GM13976 (cell line): ENCODE results near the gene ZBP1.

ENCODE experiments used
- DNase-seq: peaks from one replicate; pipeline ENCODE4 v3.0.0; 2012; ENCODE audit warnings: low spot score
- in situ Hi-C: fragments of 300-500 bp; cut with MboI; formaldehyde crosslinking; loops from one replicate; pipeline ENCODE4 v1.12.0; 2022; ENCODE audit warnings: low sequenced_read_pairs, mixed read lengths, inconsistent platforms; ENCODE audit not compliant: unreplicated experiment
- TF ChIP-seq, protein P1 (sequence below): IDR thresholded peaks from 2 replicates; pipeline ENCODE4 v1.5.1; 2012; ENCODE audit warnings: borderline replicate concordance, mild to moderate bottlenecking; ENCODE audit not compliant: insufficient read depth; ENCODE audit errors: extremely low read depth, missing control alignments, control extremely low read depth

ZBP1 gene

DNA sequence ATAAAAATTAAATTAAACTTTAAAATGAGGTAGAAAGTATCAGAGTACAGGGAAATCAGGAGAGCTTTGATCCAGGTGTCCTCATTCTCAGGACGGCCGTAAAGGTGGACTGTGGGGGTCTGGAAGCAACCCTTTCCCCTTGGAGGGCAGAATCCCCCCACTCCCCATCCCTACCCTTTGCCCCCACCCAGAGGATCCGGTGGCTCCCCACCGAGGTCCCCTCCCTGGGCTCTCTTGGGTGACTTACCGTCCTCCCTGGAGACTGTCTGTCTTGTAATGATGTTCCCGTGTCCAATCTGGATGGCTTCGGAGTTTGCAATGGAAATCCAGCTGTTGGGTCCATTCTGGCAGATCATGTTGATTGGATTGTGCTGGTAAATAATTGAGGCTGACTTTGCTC lies 7.3 kb downstream of the ZBP1 start:
- DNase-seq, result no peak
- in situ Hi-C loops, result loop anchor here (25.0 kb wide), 1 partner anchor 574 kb away; no protein-coding TSS in a partner anchor
- TF ChIP-seq, protein P1, sequence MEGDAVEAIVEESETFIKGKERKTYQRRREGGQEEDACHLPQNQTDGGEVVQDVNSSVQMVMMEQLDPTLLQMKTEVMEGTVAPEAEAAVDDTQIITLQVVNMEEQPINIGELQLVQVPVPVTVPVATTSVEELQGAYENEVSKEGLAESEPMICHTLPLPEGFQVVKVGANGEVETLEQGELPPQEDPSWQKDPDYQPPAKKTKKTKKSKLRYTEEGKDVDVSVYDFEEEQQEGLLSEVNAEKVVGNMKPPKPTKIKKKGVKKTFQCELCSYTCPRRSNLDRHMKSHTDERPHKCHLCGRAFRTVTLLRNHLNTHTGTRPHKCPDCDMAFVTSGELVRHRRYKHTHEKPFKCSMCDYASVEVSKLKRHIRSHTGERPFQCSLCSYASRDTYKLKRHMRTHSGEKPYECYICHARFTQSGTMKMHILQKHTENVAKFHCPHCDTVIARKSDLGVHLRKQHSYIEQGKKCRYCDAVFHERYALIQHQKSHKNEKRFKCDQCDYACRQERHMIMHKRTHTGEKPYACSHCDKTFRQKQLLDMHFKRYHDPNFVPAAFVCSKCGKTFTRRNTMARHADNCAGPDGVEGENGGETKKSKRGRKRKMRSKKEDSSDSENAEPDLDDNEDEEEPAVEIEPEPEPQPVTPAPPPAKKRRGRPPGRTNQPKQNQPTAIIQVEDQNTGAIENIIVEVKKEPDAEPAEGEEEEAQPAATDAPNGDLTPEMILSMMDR, result no peak

- no peak for DNase-seq
- in situ Hi-C loops, result loop anchor here (25.0 kb wide), 1 partner anchor 575 kb away; no protein-coding TSS in a partner anchor
- TF ChIP-seq, protein P1, result no peak
Observed at GRCh38 chr20:57612436-57612835, 7.8 kb downstream of the ZBP1 start.

DNA sequence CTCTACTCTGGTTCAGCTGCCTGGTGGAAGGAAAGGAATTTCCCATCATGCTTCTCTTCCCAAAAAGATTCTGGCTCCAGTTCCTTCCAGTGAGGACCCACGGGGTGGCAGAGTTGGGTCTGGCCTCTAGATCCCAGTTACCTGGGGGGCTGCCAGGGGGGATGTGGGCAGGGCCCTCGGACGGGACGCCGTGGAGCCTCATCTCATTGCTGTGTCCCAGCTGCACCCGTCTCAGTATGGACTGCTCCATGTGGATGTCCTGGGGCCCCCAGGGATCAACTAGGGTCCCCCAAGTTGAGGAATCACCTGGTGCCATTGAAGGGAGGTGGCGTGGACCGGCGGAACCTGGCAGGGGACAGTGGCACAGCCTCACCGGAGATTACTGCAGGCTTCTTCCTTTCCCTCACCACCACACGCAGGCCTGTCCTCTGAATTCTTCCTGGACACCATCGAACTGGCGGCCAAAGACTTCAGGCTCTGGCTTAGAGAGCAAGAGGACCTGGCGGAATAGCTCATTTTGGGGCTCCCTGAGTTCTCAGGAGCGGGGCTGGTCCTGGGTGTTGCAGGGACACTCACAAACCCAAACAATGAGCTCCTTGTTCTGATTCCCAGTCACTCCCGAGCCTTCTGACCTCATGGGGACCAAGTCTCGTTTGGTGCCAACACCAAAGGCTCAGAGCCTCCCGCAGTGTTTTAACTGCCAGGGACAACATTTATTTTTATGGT lies 8.5 kb downstream of the ZBP1 start:
- no peak for DNase-seq
- TF ChIP-seq, protein P1, result no peak
- in situ Hi-C loops, result loop anchor here (25.0 kb wide), 1 partner anchor 576 kb away; no protein-coding TSS in a partner anchor

GRCh38 chr20:57610261-57610952 lies 9.8 kb downstream of the ZBP1 start:
- TF ChIP-seq, protein P1, result no peak
- in situ Hi-C loops, result loop anchor here (25.0 kb wide), 1 partner anchor 577 kb away; no protein-coding TSS in a partner anchor
- no peak for DNase-seq

- TF ChIP-seq, protein P1, result no peak
- DNase-seq, result no peak
- in situ Hi-C loops, result loop anchor here (25.0 kb wide), 1 partner anchor 577 kb away; no protein-coding TSS in a partner anchor
Observed at GRCh38 chr20:57609842-57610167, 10.4 kb downstream of the ZBP1 start.

- in situ Hi-C loops, result loop anchor here (25.0 kb wide), 1 partner anchor 578 kb away; no protein-coding TSS in a partner anchor
- TF ChIP-seq, protein P1, result no peak
- no peak for DNase-seq
Observed at GRCh38 chr20:57609086-57609841, 11.0 kb downstream of the ZBP1 start.
